HG03064 (cell line): Measurements from ENCODE around the gene STK32C.
"Not testable (repeated sequence)": the region's sequence is repeated elsewhere in the genome, so short reads cannot be mapped to it uniquely, and the experiment has no call there.

Experiments
- ATAC-seq: cut with Tn5 transposase; IDR thresholded peaks from one replicate; pipeline ENCODE4 v1.9.1; 2021; ENCODE audit warnings: low read depth; ENCODE audit not compliant: unreplicated experiment

STK32C gene

GRCh38 chr10:132303361-132304115 is 4.2 kb downstream of the STK32C start:
- no peak for ATAC-seq

DNA sequence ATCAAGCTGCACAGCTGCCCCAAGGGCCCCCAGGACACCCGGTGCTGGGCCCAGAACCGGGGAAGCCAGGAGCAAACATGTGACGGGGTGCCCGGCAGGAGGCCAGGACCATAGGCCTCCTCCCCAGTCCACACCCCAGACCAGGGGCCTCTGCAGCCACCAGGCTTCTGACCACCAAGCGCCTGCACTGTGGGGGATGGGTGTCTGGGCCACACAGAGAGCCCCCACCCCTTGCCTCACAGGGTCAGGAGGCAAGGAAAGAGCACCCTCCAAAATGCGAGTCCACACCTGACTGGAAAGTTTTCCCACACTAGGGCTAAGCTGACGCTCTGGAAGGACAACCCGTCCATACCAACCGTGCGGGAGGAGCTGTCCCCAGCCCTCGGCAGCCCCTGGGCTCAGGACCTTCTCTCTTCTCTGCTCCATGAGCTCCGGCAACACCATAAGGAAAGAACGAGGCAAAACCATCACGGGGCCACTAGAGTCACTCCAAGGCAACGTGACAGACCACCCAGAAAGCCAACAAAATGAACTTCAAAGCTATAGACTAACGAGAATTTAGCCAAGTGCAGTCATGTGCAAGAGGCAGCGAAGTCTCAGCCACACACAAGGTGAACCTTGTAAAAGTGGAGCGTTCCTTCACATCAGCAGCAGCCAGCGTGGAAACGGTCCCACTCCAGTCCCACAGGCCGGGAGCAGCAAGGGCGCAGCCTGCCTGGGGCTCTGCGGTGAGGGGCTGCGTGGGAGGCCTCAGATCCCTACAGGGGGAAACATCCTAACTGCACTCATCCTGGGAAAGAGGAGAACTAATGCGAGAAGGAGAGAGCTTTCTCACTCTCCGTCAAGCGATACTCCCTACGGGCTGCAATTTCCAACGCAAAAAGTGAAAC is 5.1 kb downstream of the STK32C start:
- ATAC-seq = no peak

GRCh38 chr10:132301371-132302330 is 6.1 kb downstream of the STK32C start:
- ATAC-seq = no peak

GRCh38 chr10:132300582-132300981 is 7.2 kb downstream of the STK32C start:
- no peak for ATAC-seq

GRCh38 chr10:132299371-132300336 is 8.1 kb downstream of the STK32C start:
- ATAC-seq = no peak

DNA sequence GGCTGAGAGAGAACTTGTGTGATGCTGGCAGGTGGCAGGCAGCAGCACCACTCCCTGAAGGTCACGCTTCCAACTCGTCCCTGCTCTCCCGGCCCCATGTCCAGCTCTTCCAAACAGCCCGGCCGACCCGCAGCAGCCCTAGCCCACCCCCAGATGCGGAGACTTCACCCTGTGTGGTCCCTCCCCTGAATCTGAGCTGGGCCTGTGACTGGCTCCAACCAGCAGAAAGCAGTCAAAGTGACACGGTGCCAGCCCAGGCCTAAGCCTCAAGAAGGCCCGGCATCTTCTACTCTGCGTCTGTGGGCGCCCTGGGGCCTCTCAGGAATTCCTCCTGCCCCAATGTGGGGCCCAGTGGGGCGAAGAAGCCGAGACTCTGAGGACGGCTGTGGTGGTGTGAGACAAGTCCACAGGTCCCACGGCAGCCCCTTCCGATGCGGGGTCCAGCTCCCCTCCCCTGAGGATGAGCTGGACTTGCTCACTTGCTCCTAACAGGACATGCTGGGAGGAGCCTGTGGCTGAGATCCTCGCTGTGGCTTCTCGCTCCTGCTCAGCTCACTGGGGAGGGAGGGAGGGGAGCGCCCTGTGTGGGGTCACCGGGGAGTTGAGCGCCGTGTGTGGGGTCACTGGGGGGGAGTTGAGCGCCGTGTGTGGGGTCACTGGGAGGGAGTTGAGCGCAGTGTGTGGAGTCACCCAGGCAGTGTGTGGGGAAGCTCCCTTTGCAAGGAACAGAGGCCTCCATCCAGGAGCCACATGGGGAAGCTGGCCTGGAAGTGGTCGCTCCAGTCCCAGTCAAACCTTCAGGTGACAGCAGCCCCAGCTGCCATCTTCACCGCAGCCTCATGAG is 9.5 kb downstream of the STK32C start:
- no peak for ATAC-seq

DNA sequence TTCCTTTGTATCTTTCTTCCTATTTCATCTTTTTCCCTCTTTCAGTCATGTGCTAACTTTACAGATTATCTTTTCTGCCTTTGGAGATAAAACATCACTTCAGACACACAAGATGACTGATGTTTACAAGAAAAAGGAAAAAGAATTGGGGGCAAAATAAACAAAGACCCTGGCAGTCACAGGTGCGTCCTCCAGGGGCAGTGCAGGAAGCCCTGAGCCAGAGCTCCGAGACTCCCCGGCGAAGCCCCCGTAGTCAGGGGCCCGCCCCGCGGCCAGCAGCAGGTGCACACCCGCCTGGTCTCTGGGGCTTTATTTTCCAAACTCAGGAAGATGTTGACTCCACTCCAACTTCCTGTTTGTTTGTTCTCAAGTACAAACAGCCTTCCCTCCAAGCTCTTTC is 10.2 kb downstream of the STK32C start:
- no peak for ATAC-seq

DNA sequence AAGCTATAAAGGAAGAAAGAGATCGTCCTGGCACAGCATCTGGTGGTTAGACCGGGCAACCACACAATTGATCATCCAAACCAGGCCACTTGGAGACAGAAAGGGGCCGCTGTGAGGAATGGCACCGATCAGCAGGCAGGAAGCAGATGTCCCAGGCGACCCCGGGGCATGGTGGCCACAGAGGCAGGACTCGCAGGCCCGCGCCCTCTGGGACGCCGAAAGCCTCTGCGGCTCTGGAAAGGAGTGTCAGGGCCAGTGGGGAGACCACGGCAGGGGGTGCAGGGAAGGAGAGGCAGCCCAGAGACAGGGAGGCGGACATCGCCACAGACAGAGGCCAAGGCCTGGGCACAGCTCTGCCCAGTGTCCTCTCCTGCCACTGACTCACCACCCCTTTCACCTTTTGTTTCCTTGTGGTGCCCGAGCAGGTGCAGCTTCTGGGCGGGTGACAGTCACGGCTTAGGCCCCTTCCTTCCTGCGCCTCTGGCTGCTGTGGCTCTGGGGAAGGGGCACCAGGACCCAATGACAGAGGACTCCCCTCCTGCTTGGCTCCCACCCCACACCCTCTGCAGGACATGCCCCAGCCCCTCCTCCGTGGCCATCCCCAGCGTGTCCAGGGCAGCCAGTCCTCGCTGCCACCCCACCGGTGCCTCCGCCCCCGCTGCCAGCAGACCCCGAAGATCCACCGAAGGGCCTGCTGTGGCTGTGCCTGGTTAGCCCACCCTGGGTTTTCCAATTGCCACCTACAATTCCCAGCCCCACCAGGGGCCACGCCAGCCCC is 10.9 kb downstream of the STK32C start:
- no peak for ATAC-seq

DNA sequence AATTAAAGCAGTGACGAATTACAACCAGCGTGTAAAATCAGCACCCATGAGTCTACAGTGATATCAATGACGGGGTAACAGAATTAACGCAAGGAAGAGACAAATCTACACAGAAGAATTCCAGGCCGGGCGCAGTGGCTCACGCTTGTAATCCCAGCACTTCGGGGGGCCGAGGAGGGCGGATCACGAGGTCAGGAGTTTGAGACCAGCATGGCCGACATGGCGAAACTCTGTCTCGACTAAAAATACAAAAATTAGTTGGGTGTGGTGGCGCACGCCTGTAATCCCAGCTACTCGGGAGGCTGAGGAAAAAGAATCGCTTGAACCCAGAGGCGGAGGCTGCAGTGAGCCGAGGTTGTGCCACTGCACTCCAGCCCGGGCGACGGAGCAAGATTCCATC is 12.3 kb downstream of the STK32C start:
- not testable (repeated sequence) for ATAC-seq

GRCh38 chr10:132294561-132295318 is 13.0 kb downstream of the STK32C start:
- ATAC-seq = no peak

- ATAC-seq = no peak
Observed at GRCh38 chr10:132293813-132294520, 13.8 kb downstream of the STK32C start.

- ATAC-seq = no peak
Observed at GRCh38 chr10:132293201-132293812, 14.4 kb downstream of the STK32C start.

- no peak for ATAC-seq
Observed at GRCh38 chr10:132292287-132293200, 15.2 kb downstream of the STK32C start.

GRCh38 chr10:132291826-132292225 is 15.9 kb downstream of the STK32C start:
- no peak for ATAC-seq

DNA sequence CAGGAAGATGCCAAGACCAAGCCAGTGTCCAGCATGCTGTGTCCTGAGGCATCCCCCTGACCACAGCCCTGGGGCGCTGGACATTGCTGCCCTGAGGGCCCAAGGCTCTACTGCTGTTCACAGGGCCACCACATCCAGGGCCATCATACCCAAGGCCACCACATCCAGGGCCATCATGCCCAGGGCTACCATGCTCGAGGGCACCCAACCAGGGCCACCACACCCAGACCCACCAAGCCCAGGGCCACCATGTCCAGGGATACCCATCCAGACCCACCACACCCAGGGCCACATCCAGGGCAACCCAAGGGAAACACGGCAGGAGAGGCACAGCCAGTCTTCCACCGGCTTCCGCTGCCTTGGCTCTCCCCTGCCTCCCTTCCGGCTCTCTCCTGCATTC is 17.1 kb downstream of the STK32C start:
- ATAC-seq = no peak
